Measurements from ENCODE around the gene PRSS2. TPM values are rescaled to one million over a fixed set of nuclear protein-coding genes. Genes with fewer than 3 reads are reported as not detected.

PRSS2 gene
- total RNA-seq, 1 donor from 2014 or later: not detected

DNA sequence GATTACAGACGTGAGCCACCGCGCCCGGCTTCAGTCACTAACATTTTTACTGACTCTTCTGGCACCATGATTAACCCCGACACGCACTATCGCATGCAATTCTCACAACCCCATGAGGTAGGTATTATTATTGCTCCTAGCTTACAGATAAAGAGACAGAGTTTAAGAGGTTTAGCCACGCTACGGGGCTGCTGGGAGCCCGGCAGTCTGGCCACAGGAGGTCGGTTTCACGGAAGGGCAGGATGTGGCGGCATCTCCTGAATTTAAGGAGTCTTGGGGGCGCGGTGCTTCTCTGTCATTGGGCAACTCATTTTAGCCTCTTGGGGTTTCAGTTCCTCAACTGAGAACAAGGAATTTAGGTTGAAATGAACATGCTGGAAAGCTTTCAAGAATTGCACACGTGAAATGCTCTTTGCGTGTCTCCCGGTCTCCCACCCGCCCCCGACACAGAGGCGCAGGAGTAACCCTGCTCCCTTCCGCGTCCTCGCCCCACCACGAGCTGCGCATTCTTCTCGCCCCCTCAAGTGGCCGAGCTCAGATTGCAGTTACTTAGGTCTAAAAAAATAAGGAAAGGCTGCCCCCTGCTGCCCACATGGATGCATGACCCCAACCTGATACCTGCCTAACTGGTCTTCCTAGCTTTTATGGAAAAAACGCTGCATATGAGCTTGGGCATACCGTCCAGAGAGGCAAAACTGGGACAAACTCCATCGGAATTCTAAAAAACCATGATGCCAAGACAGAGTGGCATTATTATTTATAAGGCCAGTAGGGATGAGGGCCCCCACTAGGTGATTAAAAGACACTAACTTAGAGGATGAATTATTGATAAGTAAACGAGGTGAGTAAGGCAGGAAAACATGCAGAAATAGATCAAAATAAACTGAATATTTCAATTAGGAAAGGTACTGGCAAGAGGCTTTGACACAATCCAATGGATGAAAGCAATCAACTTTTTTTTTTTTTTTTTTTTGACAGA lies 12.4 kb downstream of the PRSS2 start:
- Histone ChIP-seq H3K27me3 (ENCODE audit: insufficient read depth, low read length) (no peaks in the 10 kb centered on the region), H3K27ac (ENCODE audit: low read depth, low read length) (peak overlapping the region; percentile 24), H3K9ac (ENCODE audit: low read length) (peak overlapping the region; percentile 63), H3K9me3 (ENCODE audit: insufficient read depth, low read depth, low read length) (no peaks in the 10 kb centered on the region), H3K79me2 (ENCODE audit: insufficient read depth, low read length) (no peaks in the 10 kb centered on the region), H2AFZ (ENCODE audit: low read depth, low read length) (peak overlapping the region; percentile 79), H4K20me1 (ENCODE audit: insufficient read depth, low read length) (no peaks in the 10 kb centered on the region), H3K4me3 (ENCODE audit: insufficient read depth, low read depth, low read length) (peak overlapping the region; percentile 58), H3K4me1 (ENCODE audit: insufficient read depth, low read length) (peaks cover 3% of the 10 kb centered on the region), H3K36me3 (ENCODE audit: insufficient read depth, low read length) (no peaks in the 10 kb centered on the region), H3K4me2 (ENCODE audit: low read length) (peak overlapping the region; percentile 92)
- Mint-ChIP-seq H3K4me3 (ENCODE audit: unreplicated experiment) (peak overlapping the region; percentile 77), H3K27ac (ENCODE audit: unreplicated experiment) (no peak overlapping the region), H3K27me3 (ENCODE audit: low read depth, unreplicated experiment) (peaks cover 23% of the 10 kb centered on the region), H3K9me3 (ENCODE audit: unreplicated experiment) (no peaks in the 10 kb centered on the region), H3K4me1 (ENCODE audit: low read depth, unreplicated experiment) (peaks cover 6% of the 10 kb centered on the region), H3K36me3 (ENCODE audit: low read depth, unreplicated experiment) (peaks cover 4% of the 10 kb centered on the region)
- TF ChIP-seq EZH2 (IDR thresholded peaks at IDR 0.05; ENCODE audit: insufficient read depth, low read length): no peak
- TF ChIP-seq, protein P1, sequence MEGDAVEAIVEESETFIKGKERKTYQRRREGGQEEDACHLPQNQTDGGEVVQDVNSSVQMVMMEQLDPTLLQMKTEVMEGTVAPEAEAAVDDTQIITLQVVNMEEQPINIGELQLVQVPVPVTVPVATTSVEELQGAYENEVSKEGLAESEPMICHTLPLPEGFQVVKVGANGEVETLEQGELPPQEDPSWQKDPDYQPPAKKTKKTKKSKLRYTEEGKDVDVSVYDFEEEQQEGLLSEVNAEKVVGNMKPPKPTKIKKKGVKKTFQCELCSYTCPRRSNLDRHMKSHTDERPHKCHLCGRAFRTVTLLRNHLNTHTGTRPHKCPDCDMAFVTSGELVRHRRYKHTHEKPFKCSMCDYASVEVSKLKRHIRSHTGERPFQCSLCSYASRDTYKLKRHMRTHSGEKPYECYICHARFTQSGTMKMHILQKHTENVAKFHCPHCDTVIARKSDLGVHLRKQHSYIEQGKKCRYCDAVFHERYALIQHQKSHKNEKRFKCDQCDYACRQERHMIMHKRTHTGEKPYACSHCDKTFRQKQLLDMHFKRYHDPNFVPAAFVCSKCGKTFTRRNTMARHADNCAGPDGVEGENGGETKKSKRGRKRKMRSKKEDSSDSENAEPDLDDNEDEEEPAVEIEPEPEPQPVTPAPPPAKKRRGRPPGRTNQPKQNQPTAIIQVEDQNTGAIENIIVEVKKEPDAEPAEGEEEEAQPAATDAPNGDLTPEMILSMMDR (IDR thresholded peaks at IDR 0.05; ENCODE audit: insufficient read depth, low read depth, low read length): peak; percentile 91
- FAIRE-seq: no peak
- DNase-seq (ENCODE audit: low read depth): peak; percentile 77

DNA sequence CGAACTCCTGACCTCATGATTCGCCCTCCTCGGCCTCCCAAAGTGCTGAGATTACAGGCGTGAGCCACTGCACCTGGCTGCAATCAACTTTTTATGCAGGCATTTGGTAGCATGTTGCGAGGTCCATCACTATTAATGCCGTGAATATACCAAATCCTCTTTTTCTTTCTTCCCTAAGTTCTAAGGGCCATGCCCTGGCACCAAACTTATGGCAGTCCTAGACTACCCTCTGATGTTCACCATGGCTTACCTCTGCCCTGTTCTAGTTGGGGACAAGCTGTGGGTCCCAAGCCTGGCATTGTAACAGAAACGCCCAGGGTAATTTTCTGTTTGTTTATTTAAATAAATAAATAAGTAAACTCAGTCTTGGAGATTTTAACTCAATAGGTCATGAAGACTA lies 13.3 kb downstream of the PRSS2 start:
- no peak overlapping the region for H3K4me3 Mint-ChIP-seq (ENCODE audit: unreplicated experiment)
- H3K79me2 ChIP-seq (ENCODE audit: insufficient read depth, low read length): no peaks in the 10 kb centered on the region
- H3K4me3 ChIP-seq (ENCODE audit: insufficient read depth, low read depth, low read length): no peak overlapping the region
- no peak overlapping the region for H3K27ac Mint-ChIP-seq (ENCODE audit: unreplicated experiment)
- H4K20me1 ChIP-seq (ENCODE audit: insufficient read depth, low read length): no peaks in the 10 kb centered on the region
- peaks cover 3% of the 10 kb centered on the region for H3K4me1 ChIP-seq (ENCODE audit: insufficient read depth, low read length)
- DNase-seq (ENCODE audit: low read depth): no peak
- H3K4me2 ChIP-seq (ENCODE audit: low read length): no peak overlapping the region
- H3K9me3 ChIP-seq (ENCODE audit: insufficient read depth, low read depth, low read length): no peaks in the 10 kb centered on the region
- no peaks in the 10 kb centered on the region for H3K36me3 ChIP-seq (ENCODE audit: insufficient read depth, low read length)
- H3K27ac ChIP-seq (ENCODE audit: low read depth, low read length): no peak overlapping the region
- no peak overlapping the region for H3K9ac ChIP-seq (ENCODE audit: low read length)
- peaks cover 6% of the 10 kb centered on the region for H3K4me1 Mint-ChIP-seq (ENCODE audit: low read depth, unreplicated experiment)
- H3K27me3 ChIP-seq (ENCODE audit: insufficient read depth, low read length): no peaks in the 10 kb centered on the region
- no peaks in the 10 kb centered on the region for H3K9me3 Mint-ChIP-seq (ENCODE audit: unreplicated experiment)
- H3K36me3 Mint-ChIP-seq (ENCODE audit: low read depth, unreplicated experiment): peaks cover 4% of the 10 kb centered on the region
- H2AFZ ChIP-seq (ENCODE audit: low read depth, low read length): no peak overlapping the region
- FAIRE-seq: no peak
- TF ChIP-seq, protein P1 (IDR thresholded peaks at IDR 0.05; ENCODE audit: insufficient read depth, low read depth, low read length): no peak
- TF ChIP-seq EZH2 (IDR thresholded peaks at IDR 0.05; ENCODE audit: insufficient read depth, low read length): no peak
- H3K27me3 Mint-ChIP-seq (ENCODE audit: low read depth, unreplicated experiment): peaks cover 31% of the 10 kb centered on the region

DNA sequence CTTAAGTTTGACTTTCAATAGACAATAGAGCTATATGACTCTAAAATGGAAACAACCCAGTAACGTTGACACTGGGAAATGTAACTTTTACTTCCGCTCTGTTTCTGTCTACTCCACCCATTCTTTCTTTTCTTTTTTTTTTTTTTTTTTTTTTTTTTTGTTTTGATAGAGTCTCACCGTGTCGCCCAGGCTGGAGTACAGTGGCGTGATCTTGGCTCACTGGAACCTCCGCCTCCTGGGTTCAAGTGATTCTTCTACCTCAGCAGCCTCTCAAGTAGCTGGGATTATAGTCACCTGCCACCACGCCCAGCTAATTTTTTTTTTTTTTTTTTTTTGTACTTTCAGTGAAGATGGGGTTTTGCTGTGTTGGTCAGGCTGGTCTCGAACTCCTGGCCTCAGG lies 13.9 kb downstream of the PRSS2 start:
- H3K36me3 Mint-ChIP-seq (ENCODE audit: low read depth, unreplicated experiment): peaks cover 4% of the 10 kb centered on the region
- H3K4me1 Mint-ChIP-seq (ENCODE audit: low read depth, unreplicated experiment): peaks cover 6% of the 10 kb centered on the region
- TF ChIP-seq, protein P1 (IDR thresholded peaks at IDR 0.05; ENCODE audit: insufficient read depth, low read depth, low read length): no peak
- TF ChIP-seq EZH2 (IDR thresholded peaks at IDR 0.05; ENCODE audit: insufficient read depth, low read length): no peak
- Histone ChIP-seq H3K27me3 (ENCODE audit: insufficient read depth, low read length) (no peaks in the 10 kb centered on the region), H3K9ac (ENCODE audit: low read length) (no peak overlapping the region), H3K4me2 (ENCODE audit: low read length) (no peak overlapping the region), H4K20me1 (ENCODE audit: insufficient read depth, low read length) (no peaks in the 10 kb centered on the region), H3K4me1 (ENCODE audit: insufficient read depth, low read length) (peaks cover 3% of the 10 kb centered on the region), H3K27ac (ENCODE audit: low read depth, low read length) (no peak overlapping the region), H3K79me2 (ENCODE audit: insufficient read depth, low read length) (no peaks in the 10 kb centered on the region), H3K36me3 (ENCODE audit: insufficient read depth, low read length) (no peaks in the 10 kb centered on the region), H2AFZ (ENCODE audit: low read depth, low read length) (no peak overlapping the region), H3K9me3 (ENCODE audit: insufficient read depth, low read depth, low read length) (no peaks in the 10 kb centered on the region), H3K4me3 (ENCODE audit: insufficient read depth, low read depth, low read length) (no peak overlapping the region)
- DNase-seq (ENCODE audit: low read depth) (no peak), FAIRE-seq (no peak)
- no peak overlapping the region for H3K4me3 Mint-ChIP-seq (ENCODE audit: unreplicated experiment)
- H3K9me3 Mint-ChIP-seq (ENCODE audit: unreplicated experiment): peaks cover 5% of the 10 kb centered on the region
- peaks cover 33% of the 10 kb centered on the region for H3K27me3 Mint-ChIP-seq (ENCODE audit: low read depth, unreplicated experiment)
- H3K27ac Mint-ChIP-seq (ENCODE audit: unreplicated experiment): no peak overlapping the region

Measured in astrocyte (in vitro differentiated cells and primary cell).